IMR-90 (cell line): ENCODE results near the gene WDR27. TPM values are rescaled to one million over a fixed set of nuclear protein-coding genes. Genes with fewer than 3 reads are reported as not detected.

Experiments
- ATAC-seq: fragments of 200-7000 bp; cut with Tn5 transposase; 2 replicates; pipeline ENCODE4 v1.9.1; 2020; ENCODE audit warnings: low read depth, mild to moderate bottlenecking, moderate library complexity
- BruUV-seq: library from RNA; stranded (reverse); fragments of 400-500 nt; replicated peaks from 2 replicates; lab custom pipeline; 2021; lab: Mats Ljungman, UMichigan
- CTCF ChIA-PET: fragments of 300-600 bp; formaldehyde crosslinking; extraction: SDS; loops from one replicate; lab custom pipeline; 2021; ENCODE audit warnings: antibody characterized with exemption; lab: Yijun Ruan, JAX
- POLR2A ChIA-PET: fragments of 300-600 bp; sonication (Branson Sonifier 250); formaldehyde crosslinking; loops from one replicate; lab custom pipeline; 2022; ENCODE audit warnings: antibody characterized with exemption; ENCODE audit not compliant: unreplicated experiment; lab: Charles Lee
- DNase-seq: peaks from one replicate; pipeline ENCODE4 v3.0.0; 2013
- H2AFZ ChIP-seq: replicated peaks from 2 replicates; pipeline ENCODE3; 2013; ENCODE audit warnings: low read length, mild to moderate bottlenecking; ENCODE audit not compliant: poor library complexity
- H2AK5ac ChIP-seq: 2 replicates; pipeline ENCODE4 v1.6.1; 2013; ENCODE audit warnings: low read depth, low read length, inconsistent platforms
- H2AK9ac ChIP-seq: replicated peaks from 2 replicates; pipeline ENCODE3; 2013; ENCODE audit warnings: mild to moderate bottlenecking, low read depth, low read length, moderate library complexity; ENCODE audit not compliant: poor library complexity
- H2BK120ac ChIP-seq: 2 replicates; pipeline ENCODE4 v1.6.1; 2013; ENCODE audit warnings: low read depth, low read length, inconsistent platforms
- H2BK15ac ChIP-seq: 3 replicates; pipeline ENCODE4 v1.6.1; 2013; ENCODE audit warnings: low read depth, low read length, inconsistent platforms
- H2BK20ac ChIP-seq: 2 replicates; pipeline ENCODE4 v1.6.1; 2013; ENCODE audit warnings: low read depth, mild to moderate bottlenecking, inconsistent platforms, low read length, moderate library complexity
- H2BK5ac ChIP-seq: 2 replicates; pipeline ENCODE4 v1.6.1; 2013; ENCODE audit warnings: mild to moderate bottlenecking, low read depth, low read length, inconsistent platforms; ENCODE audit not compliant: poor library complexity, severe bottlenecking
- H3K14ac ChIP-seq: replicated peaks from 2 replicates; pipeline ENCODE4 v1.6.1; 2013; ENCODE audit warnings: low read depth, low read length, inconsistent platforms
- H3K18ac ChIP-seq: 2 replicates; pipeline ENCODE4 v1.6.1; 2013; ENCODE audit warnings: low read depth, low read length, control low read depth
- H3K23ac ChIP-seq: 2 replicates; pipeline ENCODE4 v1.6.1; 2013; ENCODE audit warnings: low read depth, low read length, inconsistent platforms
- H3K27ac ChIP-seq: 2 replicates; pipeline ENCODE4 v1.5.1; 2013; ENCODE audit warnings: mild to moderate bottlenecking, control low read depth, low read length; ENCODE audit not compliant: insufficient read depth
- H3K27me3 ChIP-seq: 2 replicates; pipeline ENCODE4 v1.6.1; 2013; ENCODE audit warnings: low read length; ENCODE audit not compliant: control insufficient read depth, insufficient read depth
- H3K36me3 ChIP-seq: 2 replicates; pipeline ENCODE4 v1.6.1; 2013; ENCODE audit warnings: low read length, mixed read lengths; ENCODE audit not compliant: control insufficient read depth, insufficient read depth
- H3K4ac ChIP-seq: 2 replicates; pipeline ENCODE4 v1.6.1; 2013; ENCODE audit warnings: low read depth, low read length, inconsistent platforms
- H3K4me1 ChIP-seq: 2 replicates; pipeline ENCODE4 v1.6.1; 2013; ENCODE audit warnings: low read length, mixed read lengths; ENCODE audit not compliant: control insufficient read depth, insufficient read depth
- H3K4me2 ChIP-seq: 2 replicates; pipeline ENCODE4 v1.6.1; 2013; ENCODE audit warnings: low read depth, mild to moderate bottlenecking, control low read depth, low read length, moderate library complexity
- H3K4me3 ChIP-seq: 2 replicates; pipeline ENCODE4 v1.5.1; 2013; ENCODE audit warnings: low read depth, mild to moderate bottlenecking, control low read depth, low read length, moderate library complexity; ENCODE audit not compliant: insufficient read depth
- H3K56ac ChIP-seq: 2 replicates; pipeline ENCODE4 v1.6.1; 2013; ENCODE audit warnings: low read length, inconsistent platforms; ENCODE audit not compliant: insufficient read depth; ENCODE audit errors: extremely low read depth
- H3K79me1 ChIP-seq, 2 experiments: 2 replicates each; pipeline ENCODE4 v1.6.1; 2013; ENCODE audit warnings: low read length in 2 of 2, inconsistent platforms in 1 of 2, low read depth in 1 of 2
- H3K9ac ChIP-seq: 2 replicates; pipeline ENCODE4 v1.6.1; 2013; ENCODE audit warnings: low read depth, low read length, control low read depth
- H3K9me1 ChIP-seq: 2 replicates; pipeline ENCODE4 v1.6.1; 2013; ENCODE audit warnings: low read length, inconsistent platforms; ENCODE audit not compliant: insufficient read depth
- H3K9me3 ChIP-seq: 2 replicates; pipeline ENCODE4 v1.6.1; 2013; ENCODE audit warnings: low read length; ENCODE audit not compliant: control insufficient read depth, insufficient read depth
- H4K20me1 ChIP-seq: 2 replicates; pipeline ENCODE4 v1.6.1; 2013; ENCODE audit warnings: low read length, inconsistent platforms; ENCODE audit not compliant: insufficient read depth
- H4K5ac ChIP-seq: 2 replicates; pipeline ENCODE4 v1.6.1; 2013; ENCODE audit warnings: mild to moderate bottlenecking, low read depth, low read length, control low read depth
- H4K8ac ChIP-seq, 2 experiments: 2 replicates each; pipeline ENCODE4 v1.6.1; 2013; ENCODE audit warnings: low read depth in 2 of 2, low read length in 2 of 2, control low read depth in 1 of 2, inconsistent platforms in 1 of 2
- H4K91ac ChIP-seq: 2 replicates; pipeline ENCODE4 v1.6.1; 2013; ENCODE audit warnings: low read depth, low read length, inconsistent platforms; ENCODE audit not compliant: insufficient read depth
- CHD1 ChIP-seq: IDR thresholded peaks from 2 replicates; pipeline ENCODE4 v1.6.1; 2012; ENCODE audit warnings: low read depth, low read length, improper control_type of control experiment
- FOS ChIP-seq: fragments of 150-350 bp; IDR thresholded peaks from 2 replicates; pipeline ENCODE4 v1.6.1; 2016; ENCODE audit warnings: low read depth, low read length
- MAZ ChIP-seq: IDR thresholded peaks from 2 replicates; pipeline ENCODE4 v1.6.1; 2012; ENCODE audit warnings: low read depth, mild to moderate bottlenecking, low read length, improper control_type of control experiment, moderate library complexity, borderline replicate concordance
- NFE2L2 ChIP-seq: fragments of 150-350 bp; IDR thresholded peaks from 2 replicates; pipeline ENCODE4 v1.6.1; 2016; ENCODE audit warnings: low read depth, mild to moderate bottlenecking, low read length
- POLR2A ChIP-seq: IDR thresholded peaks from 2 replicates; pipeline ENCODE4 v1.6.1; 2012; ENCODE audit warnings: mild to moderate bottlenecking, low read depth, low read length
- RFX5 ChIP-seq: IDR thresholded peaks from 2 replicates; pipeline ENCODE4 v1.8.0; 2012; ENCODE audit warnings: low read depth, mild to moderate bottlenecking, low read length, moderate library complexity
- WGBS, 2 experiments: methylation state at CpG; one replicate each; pipeline versions ENCODE4 v1.1.5 to v1.1.7; 2013; ENCODE audit warnings: missing lambda C conversion rate in 2 of 2; ENCODE audit not compliant: insufficient read length in 1 of 2; ENCODE audit errors: extremely low coverage in 2 of 2; 5-methylcytosine and 5-hydroxymethylcytosine counted together
- dilution Hi-C: fragments of 300-500 bp; cut with HindIII; formaldehyde crosslinking; loops from one replicate; pipeline ENCODE4 v1.14.3; 2018; ENCODE audit warnings: low sequenced_read_pairs; ENCODE audit not compliant: unreplicated experiment
- in situ Hi-C: fragments of 300-500 bp; cut with MboI; formaldehyde crosslinking; loops from 3 replicates; pipeline ENCODE4 v1.14.3; 2019; ENCODE audit warnings: low sequenced_read_pairs, inconsistent platforms, mixed read lengths
- intact Hi-C: fragments of 100-400 bp; cut with micrococcal nuclease; formaldehyde crosslinking; loops from 2 replicates; pipeline ENCODE4 v1.10.0; 2022
- polyA plus RNA-seq, 3 experiments: library from polyadenylated mRNA; depleted of rRNA; stranded (reverse); fragments of >200 nt; gene quantifications; 2 replicates each; pipeline ENCODE4 v1.2.3, GENCODE V29; 2012; ENCODE audit warnings: low replicate concordance in 1 of 3
- total RNA-seq: library from RNA; depleted of rRNA; stranded (reverse); fragments of >200 nt; gene quantifications from 2 replicates; pipeline ENCODE4 v1.2.3, GENCODE V29; 2012
- TF ChIP-seq, protein P1 (sequence below): conservative IDR thresholded peaks from 2 replicates; pipeline ENCODE4 v1.5.1; 2012; ENCODE audit warnings: mild to moderate bottlenecking, low read depth, low read length, improper control_type of control experiment
- TF ChIP-seq, protein P2 (sequence below): fragments of 150-350 bp; IDR thresholded peaks from 2 replicates; pipeline ENCODE4 v1.6.1; 2017; ENCODE audit warnings: mild to moderate bottlenecking, antibody characterized with exemption, low read length, low read depth

The WDR27 gene
- total and polyA plus RNA-seq, 2 of the 4 experiments (the other 2 are of a cell fraction): 7.0 to 18.5 TPM

DNA sequence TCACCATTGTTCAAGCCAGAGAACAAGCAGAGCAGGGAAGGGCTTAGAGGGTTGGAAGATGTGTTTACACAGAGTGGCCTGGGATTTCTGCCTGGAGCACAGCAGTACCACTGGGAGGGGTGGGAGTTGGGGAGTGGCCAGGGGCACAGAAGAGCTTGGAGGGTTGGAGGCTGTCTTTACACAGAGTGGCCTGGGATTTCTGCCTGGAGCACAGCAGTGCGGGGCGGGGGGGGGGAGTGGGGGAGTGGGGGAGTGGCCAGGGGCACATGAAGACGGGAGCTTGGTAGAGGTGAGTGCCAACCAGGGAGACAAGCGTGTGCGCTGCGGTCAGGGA lies 50.9 kb downstream of the WDR27 start:
- WGBS, 2 experiments: no CpG with 5 or more reads among the region's 6 CpGs
- BruUV-seq: no TSS peak
- Histone ChIP-seq H3K4ac (no peak overlapping the region), H2AFZ (no peak overlapping the region), H3K23ac (no peak overlapping the region), H4K5ac (no peak overlapping the region), H3K79me1 (no peaks in the 10 kb centered on the region), H3K4me1 (no peaks in the 10 kb centered on the region), H3K9me1 (0 out of 2 replicates have a peak, but pooled peaks cover 5% of the 10 kb centered on the region), H4K91ac (no peak overlapping the region), H2BK15ac (no peak overlapping the region), H3K36me3 (peaks cover 8% of the 10 kb centered on the region), H3K9ac (no peak overlapping the region), H2BK20ac (no peak overlapping the region), H3K9me3 (no peaks in the 10 kb centered on the region), H2BK5ac (no peak overlapping the region), H3K18ac (no peak overlapping the region), H3K27ac (no peak overlapping the region), H2BK120ac (no peak overlapping the region), H3K27me3 (no peaks in the 10 kb centered on the region), H3K4me2 (no peak overlapping the region), H2AK9ac (no peak overlapping the region), H2AK5ac (no peak overlapping the region; the same call in 1 of the 2 replicates), H4K20me1 (no peaks in the 10 kb centered on the region), H4K8ac (no peak overlapping the region), H3K14ac (no peak overlapping the region), H3K4me3 (no peak overlapping the region), H3K56ac (no peak overlapping the region)
- ChIA-PET CTCF (no interaction called here), POLR2A (no interaction called here)
- in situ Hi-C loops (no loop called here), intact Hi-C loops (loop anchor here (10.0 kb wide), 2 partner anchors 696 to 756 kb away; no protein-coding TSS in a partner anchor), dilution Hi-C loops (no loop called here)
- DNase-seq: no peak
- TF ChIP-seq, protein P1, sequence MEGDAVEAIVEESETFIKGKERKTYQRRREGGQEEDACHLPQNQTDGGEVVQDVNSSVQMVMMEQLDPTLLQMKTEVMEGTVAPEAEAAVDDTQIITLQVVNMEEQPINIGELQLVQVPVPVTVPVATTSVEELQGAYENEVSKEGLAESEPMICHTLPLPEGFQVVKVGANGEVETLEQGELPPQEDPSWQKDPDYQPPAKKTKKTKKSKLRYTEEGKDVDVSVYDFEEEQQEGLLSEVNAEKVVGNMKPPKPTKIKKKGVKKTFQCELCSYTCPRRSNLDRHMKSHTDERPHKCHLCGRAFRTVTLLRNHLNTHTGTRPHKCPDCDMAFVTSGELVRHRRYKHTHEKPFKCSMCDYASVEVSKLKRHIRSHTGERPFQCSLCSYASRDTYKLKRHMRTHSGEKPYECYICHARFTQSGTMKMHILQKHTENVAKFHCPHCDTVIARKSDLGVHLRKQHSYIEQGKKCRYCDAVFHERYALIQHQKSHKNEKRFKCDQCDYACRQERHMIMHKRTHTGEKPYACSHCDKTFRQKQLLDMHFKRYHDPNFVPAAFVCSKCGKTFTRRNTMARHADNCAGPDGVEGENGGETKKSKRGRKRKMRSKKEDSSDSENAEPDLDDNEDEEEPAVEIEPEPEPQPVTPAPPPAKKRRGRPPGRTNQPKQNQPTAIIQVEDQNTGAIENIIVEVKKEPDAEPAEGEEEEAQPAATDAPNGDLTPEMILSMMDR: no peak
- TF ChIP-seq, protein P2, sequence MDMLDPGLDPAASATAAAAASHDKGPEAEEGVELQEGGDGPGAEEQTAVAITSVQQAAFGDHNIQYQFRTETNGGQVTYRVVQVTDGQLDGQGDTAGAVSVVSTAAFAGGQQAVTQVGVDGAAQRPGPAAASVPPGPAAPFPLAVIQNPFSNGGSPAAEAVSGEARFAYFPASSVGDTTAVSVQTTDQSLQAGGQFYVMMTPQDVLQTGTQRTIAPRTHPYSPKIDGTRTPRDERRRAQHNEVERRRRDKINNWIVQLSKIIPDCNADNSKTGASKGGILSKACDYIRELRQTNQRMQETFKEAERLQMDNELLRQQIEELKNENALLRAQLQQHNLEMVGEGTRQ: no peak
- TF ChIP-seq FOS (no peak), MAZ (no peak), POLR2A (no peak), NFE2L2 (no peak), RFX5 (no peak), CHD1 (no peak)
- no peak for ATAC-seq
